Measurements from ENCODE around the gene EIF4H.
"Not testable (repeated sequence)": the region's sequence is repeated elsewhere in the genome, so short reads cannot be mapped to it uniquely, and the experiment has no call there.

Gene EIF4H

GRCh38 chr7:74217455-74218342 lies 43.5 kb downstream of the EIF4H start:
- peak; percentile 94 for DNase-seq
- in situ Hi-C loops (cut with MboI; ENCODE audit: low pct_unique_long_range_greater_than_20kb, low sequenced_read_pairs): no loop called here

- in situ Hi-C loops (cut with MboI; ENCODE audit: low pct_unique_long_range_greater_than_20kb, low sequenced_read_pairs): no loop called here
These were observed 44.2 kb downstream of the EIF4H start for GRCh38 chr7:74218343-74218698.

GRCh38 chr7:74219416-74219815 lies 45.3 kb downstream of the EIF4H start:
- in situ Hi-C loops (cut with MboI; ENCODE audit: low pct_unique_long_range_greater_than_20kb, low sequenced_read_pairs): no loop called here
- DNase-seq: no peak

More at GRCh38 chr7:74218343-74218698, 44.2 kb downstream of the EIF4H start:
- no peak for DNase-seq

GRCh38 chr7:74220229-74220628 lies 46.1 kb downstream of the EIF4H start:
- DNase-seq: no peak
- in situ Hi-C loops (cut with MboI; ENCODE audit: low pct_unique_long_range_greater_than_20kb, low sequenced_read_pairs): no loop called here

- in situ Hi-C loops (cut with MboI; ENCODE audit: low pct_unique_long_range_greater_than_20kb, low sequenced_read_pairs): no loop called here
- DNase-seq: no peak
These were observed 47.6 kb downstream of the EIF4H start for GRCh38 chr7:74221713-74222112.

GRCh38 chr7:74222851-74223710 lies 48.9 kb downstream of the EIF4H start:
- in situ Hi-C loops (cut with MboI; ENCODE audit: low pct_unique_long_range_greater_than_20kb, low sequenced_read_pairs): no loop called here
- DNase-seq: no peak

GRCh38 chr7:74223711-74224510 lies 49.8 kb downstream of the EIF4H start:
- no peak for DNase-seq
- in situ Hi-C loops (cut with MboI; ENCODE audit: low pct_unique_long_range_greater_than_20kb, low sequenced_read_pairs): no loop called here

GRCh38 chr7:74224511-74224832 lies 50.3 kb downstream of the EIF4H start:
- in situ Hi-C loops (cut with MboI; ENCODE audit: low pct_unique_long_range_greater_than_20kb, low sequenced_read_pairs): no loop called here
- DNase-seq: no peak

- DNase-seq; in situ Hi-C loops (cut with MboI; ENCODE audit: low pct_unique_long_range_greater_than_20kb, low sequenced_read_pairs): not testable (repeated sequence)
These were observed 50.8 kb downstream of the EIF4H start for GRCh38 chr7:74224907-74225306.

GRCh38 chr7:74225400-74225799 lies 51.2 kb downstream of the EIF4H start:
- no peak for DNase-seq
- in situ Hi-C loops (cut with MboI; ENCODE audit: low pct_unique_long_range_greater_than_20kb, low sequenced_read_pairs): no loop called here

- in situ Hi-C loops (cut with MboI; ENCODE audit: low pct_unique_long_range_greater_than_20kb, low sequenced_read_pairs): no loop called here
- DNase-seq: peak; percentile 83
These were observed 52.5 kb downstream of the EIF4H start for GRCh38 chr7:74226633-74227032.

GRCh38 chr7:74228951-74229900 lies 55.1 kb downstream of the EIF4H start:
- no peak for DNase-seq
- in situ Hi-C loops (cut with MboI; ENCODE audit: low pct_unique_long_range_greater_than_20kb, low sequenced_read_pairs): no loop called here

- in situ Hi-C loops (cut with MboI; ENCODE audit: low pct_unique_long_range_greater_than_20kb, low sequenced_read_pairs): no loop called here
- DNase-seq: peak; percentile 38
These were observed 56.5 kb downstream of the EIF4H start for GRCh38 chr7:74230446-74231231.

- in situ Hi-C loops (cut with MboI; ENCODE audit: low pct_unique_long_range_greater_than_20kb, low sequenced_read_pairs): no loop called here
- DNase-seq: no peak
These were observed 57.1 kb downstream of the EIF4H start for GRCh38 chr7:74231232-74231590.

- in situ Hi-C loops (cut with MboI; ENCODE audit: low pct_unique_long_range_greater_than_20kb, low sequenced_read_pairs): no loop called here
- DNase-seq: no peak
These were observed 59.6 kb downstream of the EIF4H start for GRCh38 chr7:74233655-74234285.

GRCh38 chr7:74235518-74236268 lies 61.5 kb downstream of the EIF4H start:
- DNase-seq: no peak
- in situ Hi-C loops (cut with MboI; ENCODE audit: low pct_unique_long_range_greater_than_20kb, low sequenced_read_pairs): no loop called here

- DNase-seq: no peak
- in situ Hi-C loops (cut with MboI; ENCODE audit: low pct_unique_long_range_greater_than_20kb, low sequenced_read_pairs): no loop called here
These were observed 62.1 kb downstream of the EIF4H start for GRCh38 chr7:74236284-74236683.
